HG03460 (cell line): ENCODE results near the gene USP17L13.
"Not testable (repeated sequence)": the region's sequence is repeated elsewhere in the genome, so short reads cannot be mapped to it uniquely, and the experiment has no call there.

ENCODE experiments used
- ATAC-seq: cut with Tn5 transposase; IDR thresholded peaks from one replicate; pipeline ENCODE4 v1.9.1; 2021; ENCODE audit not compliant: unreplicated experiment

Gene USP17L13, protein sequence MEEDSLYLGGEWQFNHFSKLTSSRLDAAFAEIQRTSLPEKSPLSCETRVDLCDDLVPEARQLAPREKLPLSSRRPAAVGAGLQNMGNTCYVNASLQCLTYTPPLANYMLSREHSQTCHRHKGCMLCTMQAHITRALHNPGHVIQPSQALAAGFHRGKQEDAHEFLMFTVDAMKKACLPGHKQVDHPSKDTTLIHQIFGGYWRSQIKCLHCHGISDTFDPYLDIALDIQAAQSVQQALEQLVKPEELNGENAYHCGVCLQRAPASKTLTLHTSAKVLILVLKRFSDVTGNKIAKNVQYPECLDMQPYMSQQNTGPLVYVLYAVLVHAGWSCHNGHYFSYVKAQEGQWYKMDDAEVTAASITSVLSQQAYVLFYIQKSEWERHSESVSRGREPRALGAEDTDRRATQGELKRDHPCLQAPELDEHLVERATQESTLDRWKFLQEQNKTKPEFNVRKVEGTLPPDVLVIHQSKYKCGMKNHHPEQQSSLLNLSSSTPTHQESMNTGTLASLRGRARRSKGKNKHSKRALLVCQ

DNA sequence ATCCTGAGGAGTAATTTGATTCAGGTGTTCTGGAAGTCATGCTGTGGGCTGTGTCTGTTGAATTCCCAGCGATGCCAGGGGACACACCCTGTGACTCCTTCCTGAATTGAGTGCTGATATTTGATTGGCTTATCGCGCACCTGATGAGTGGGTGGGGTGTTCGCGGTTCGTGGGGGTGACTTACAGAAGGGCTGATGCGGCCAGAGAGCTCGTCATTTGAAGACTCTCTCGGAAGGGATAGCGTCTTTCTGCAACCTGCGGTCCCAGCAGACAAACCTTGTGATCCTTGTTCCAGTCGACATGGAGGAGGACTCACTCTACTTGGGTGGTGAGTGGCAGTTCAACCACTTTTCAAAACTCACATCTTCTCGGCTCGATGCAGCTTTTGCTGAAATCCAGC is at the start of gene USP17L13:
Gene USP17L13, plus strand, starts transcription at position 301 of the 400 bp plus-strand sequence. Its CDS starts 0 bp downstream, at position 301.
- not testable (repeated sequence) for ATAC-seq

DNA sequence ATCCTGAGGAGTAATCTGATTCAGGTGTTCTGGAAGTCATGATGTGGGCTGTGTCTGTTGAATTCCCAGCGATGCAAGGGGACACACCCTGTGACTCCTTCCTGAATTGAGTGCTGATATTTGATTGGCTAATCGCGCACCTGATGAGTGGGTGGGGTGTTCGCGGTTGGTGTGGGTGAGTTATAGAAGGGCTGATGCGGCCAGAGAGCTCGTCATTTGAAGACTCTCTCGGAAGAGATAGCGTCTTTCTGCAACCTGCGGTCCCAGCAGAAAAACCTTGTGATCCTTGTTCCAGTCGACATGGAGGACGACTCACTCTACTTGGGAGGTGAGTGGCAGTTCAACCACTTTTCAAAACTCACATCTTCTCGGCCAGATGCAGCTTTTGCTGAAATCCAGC is 14.3 kb upstream of the USP17L13 start, which contains the start of gene USP17L10:
Gene USP17L10, plus strand, starts transcription at position 301 of the 400 bp plus-strand sequence. Its CDS starts 0 bp downstream, at position 301.
- ATAC-seq, result not testable (repeated sequence)

DNA sequence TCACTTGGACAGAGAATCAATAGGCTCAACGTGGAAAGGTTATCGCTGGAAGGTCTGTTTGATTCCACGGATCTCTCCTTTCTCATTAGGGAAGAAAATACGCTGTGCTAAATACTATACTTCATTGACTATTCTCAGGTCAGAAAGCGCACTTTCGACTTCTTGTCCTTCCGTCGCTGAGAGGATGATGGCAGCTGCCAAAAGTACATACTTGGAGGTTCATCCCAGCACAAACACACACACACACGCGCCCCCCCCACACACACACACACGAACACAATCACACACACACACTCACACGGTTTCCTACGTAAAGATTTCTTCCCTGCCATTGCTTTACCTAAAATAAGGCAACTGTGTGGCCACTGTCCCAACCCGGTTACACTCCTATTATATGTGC is 10.0 kb upstream of the USP17L13 start:
- ATAC-seq, result not testable (repeated sequence)

DNA sequence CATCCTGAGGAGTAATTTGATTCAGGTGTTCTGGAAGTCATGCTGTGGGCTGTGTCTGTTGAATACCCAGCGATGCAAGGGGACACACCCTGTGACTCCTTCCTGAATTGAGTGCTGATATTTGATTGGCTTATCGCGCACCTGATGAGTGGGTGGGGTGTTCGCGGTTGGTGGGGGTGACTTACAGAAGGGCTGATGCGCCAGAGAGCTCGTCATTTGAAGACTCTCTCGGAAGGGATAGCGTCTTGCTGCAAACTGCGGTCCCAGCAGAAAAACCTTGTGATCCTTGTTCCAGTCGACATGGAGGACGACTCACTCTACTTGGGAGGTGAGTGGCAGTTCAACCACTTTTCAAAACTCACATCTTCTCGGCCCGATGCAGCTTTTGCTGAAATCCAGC is 9.6 kb upstream of the USP17L13 start, which contains the start of gene USP17L11:
Gene USP17L11, plus strand, starts transcription at position 301 of the 400 bp plus-strand sequence. Its CDS starts 0 bp downstream, at position 301.
- not testable (repeated sequence) for ATAC-seq

DNA sequence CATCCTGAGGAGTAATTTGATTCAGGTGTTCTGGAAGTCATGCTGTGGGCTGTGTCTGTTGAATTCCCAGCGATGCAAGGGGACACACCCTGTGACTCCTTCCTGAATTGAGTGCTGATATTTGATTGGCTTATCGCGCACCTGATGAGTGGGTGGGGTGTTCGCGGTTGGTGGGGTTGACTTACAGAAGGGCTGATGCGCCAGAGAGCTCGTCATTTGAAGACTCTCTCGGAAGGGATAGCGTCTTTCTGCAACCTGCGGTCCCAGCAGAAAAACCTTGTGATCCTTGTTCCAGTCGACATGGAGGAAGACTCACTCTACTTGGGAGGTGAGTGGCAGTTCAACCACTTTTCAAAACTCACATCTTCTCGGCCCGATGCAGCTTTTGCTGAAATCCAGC is 4.8 kb upstream of the USP17L13 start, which contains the start of gene USP17L12:
Gene USP17L12, plus strand, starts transcription at position 301 of the 400 bp plus-strand sequence. Its CDS starts 0 bp downstream, at position 301.
- not testable (repeated sequence) for ATAC-seq

DNA sequence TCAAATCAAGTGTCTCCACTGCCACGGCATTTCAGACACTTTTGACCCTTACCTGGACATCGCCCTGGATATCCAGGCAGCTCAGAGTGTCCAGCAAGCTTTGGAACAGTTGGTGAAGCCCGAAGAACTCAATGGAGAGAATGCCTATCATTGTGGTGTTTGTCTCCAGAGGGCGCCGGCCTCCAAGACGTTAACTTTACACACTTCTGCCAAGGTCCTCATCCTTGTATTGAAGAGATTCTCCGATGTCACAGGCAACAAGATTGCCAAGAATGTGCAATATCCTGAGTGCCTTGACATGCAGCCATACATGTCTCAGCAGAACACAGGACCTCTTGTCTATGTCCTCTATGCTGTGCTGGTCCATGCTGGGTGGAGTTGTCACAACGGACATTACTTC is 5.6 kb downstream of the USP17L13 start:
- not testable (repeated sequence) for ATAC-seq

DNA sequence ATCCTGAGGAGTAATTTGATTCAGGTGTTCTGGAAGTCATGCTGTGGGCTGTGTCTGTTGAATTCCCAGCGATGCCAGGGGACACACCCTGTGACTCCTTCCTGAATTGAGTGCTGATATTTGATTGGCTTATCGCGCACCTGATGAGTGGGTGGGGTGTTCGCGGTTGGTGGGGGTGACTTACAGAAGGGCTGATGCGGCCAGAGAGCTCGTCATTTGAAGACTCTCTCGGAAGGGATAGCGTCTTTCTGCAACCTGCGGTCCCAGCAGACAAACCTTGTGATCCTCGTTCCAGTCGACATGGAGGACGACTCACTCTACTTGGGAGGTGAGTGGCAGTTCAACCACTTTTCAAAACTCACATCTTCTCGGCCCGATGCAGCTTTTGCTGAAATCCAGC is 9.4 kb downstream of the USP17L13 start, which contains the start of gene USP17L15:
Gene USP17L15, plus strand, starts transcription at position 301 of the 400 bp plus-strand sequence. Its CDS starts 0 bp downstream, at position 301.
- not testable (repeated sequence) for ATAC-seq

DNA sequence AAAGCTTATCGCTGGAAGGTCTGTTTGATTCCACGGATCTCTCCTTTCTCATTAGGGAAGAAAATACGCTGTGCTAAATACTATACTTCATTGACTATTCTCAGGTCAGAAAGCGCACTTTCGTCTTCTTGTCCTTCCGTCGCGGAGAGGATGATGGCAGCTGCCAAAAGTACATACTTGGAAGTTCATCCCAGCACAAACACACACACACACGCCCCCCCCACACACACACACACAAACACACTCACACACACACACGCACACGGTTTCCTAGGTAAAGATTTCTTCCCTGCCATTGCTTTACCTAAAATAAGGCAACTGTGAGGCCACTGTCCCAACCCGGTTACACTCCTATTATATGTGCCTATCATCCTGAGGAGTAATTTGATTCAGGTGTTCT is 13.8 kb downstream of the USP17L13 start:
- ATAC-seq, result not testable (repeated sequence)

DNA sequence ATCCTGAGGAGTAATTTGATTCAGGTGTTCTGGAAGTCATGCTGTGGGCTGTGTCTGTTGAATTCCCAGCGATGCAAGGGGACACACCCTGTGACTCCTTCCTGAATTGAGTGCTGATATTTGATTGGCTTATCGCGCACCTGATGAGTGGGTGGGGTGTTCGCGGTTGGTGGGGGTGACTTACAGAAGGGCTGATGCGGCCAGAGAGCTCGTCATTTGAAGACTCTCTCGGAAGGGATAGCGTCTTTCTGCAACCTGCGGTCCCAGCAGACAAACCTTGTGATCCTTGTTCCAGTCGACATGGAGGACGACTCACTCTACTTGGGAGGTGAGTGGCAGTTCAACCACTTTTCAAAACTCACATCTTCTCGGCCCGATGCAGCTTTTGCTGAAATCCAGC is 18.9 kb downstream of the USP17L13 start, which contains the start of gene USP17L17:
Gene USP17L17, plus strand, starts transcription at position 301 of the 400 bp plus-strand sequence. Its CDS starts 0 bp downstream, at position 301.
- not testable (repeated sequence) for ATAC-seq

DNA sequence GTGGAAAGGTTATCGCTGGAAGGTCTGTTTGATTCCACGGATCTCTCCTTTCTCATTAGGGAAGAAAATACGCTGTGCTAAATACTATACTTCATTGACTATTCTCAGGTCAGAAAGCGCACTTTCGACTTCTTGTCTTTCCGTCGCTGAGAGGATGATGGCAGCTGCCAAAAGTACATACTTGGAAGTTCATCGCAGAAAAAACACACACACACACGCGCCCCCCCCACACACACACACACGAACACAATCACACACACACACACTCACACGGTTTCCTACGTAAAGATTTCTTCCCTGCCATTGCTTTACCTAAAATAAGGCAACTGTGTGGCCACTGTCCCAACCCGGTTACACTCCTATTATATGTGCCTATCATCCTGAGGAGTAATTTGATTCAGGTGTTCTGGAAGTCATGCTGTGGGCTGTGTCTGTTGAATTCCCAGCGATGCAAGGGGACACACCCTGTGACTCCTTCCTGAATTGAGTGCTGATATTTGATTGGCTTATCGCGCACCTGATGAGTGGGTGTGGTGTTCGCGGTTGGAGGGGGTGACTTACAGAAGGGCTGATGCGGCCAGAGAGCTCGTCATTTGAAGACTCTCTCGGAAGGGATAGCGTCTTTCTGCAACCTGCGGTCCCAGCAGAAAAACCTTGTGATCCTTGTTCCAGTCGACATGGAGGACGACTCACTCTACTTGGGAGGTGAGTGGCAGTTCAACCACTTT is 23.4 kb downstream of the USP17L13 start, which contains the start of gene USP17L18:
Gene USP17L18, plus strand, starts transcription at position 678 of the 728 bp plus-strand sequence. Its CDS starts 0 bp downstream, at position 678.
- not testable (repeated sequence) for ATAC-seq

DNA sequence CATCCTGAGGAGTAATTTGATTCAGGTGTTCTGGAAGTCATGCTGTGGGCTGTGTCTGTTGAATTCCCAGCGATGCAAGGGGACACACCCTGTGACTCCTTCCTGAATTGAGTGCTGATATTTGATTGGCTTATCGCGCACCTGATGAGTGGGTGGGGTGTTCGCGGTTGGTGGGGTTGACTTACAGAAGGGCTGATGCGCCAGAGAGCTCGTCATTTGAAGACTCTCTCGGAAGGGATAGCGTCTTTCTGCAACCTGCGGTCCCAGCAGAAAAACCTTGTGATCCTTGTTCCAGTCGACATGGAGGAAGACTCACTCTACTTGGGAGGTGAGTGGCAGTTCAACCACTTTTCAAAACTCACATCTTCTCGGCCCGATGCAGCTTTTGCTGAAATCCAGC is 28.4 kb downstream of the USP17L13 start, which contains the start of gene USP17L19:
Gene USP17L19, plus strand, starts transcription at position 301 of the 400 bp plus-strand sequence. Its CDS starts 0 bp downstream, at position 301.
- ATAC-seq, result not testable (repeated sequence)

DNA sequence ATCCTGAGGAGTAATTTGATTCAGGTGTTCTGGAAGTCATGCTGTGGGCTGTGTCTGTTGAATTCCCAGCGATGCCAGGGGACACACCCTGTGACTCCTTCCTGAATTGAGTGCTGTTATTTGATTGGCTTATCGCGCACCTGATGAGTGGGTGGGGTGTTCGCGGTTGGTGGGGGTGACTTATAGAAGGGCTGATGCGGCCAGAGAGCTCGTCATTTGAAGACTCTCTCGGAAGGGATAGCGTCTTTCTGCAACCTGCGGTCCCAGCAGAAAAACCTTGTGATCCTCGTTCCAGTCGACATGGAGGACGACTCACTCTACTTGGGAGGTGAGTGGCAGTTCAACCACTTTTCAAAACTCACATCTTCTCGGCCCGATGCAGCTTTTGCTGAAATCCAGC is 33.1 kb downstream of the USP17L13 start, which contains the start of gene USP17L20:
Gene USP17L20, plus strand, starts transcription at position 301 of the 400 bp plus-strand sequence. Its CDS starts 0 bp downstream, at position 301.
- not testable (repeated sequence) for ATAC-seq

DNA sequence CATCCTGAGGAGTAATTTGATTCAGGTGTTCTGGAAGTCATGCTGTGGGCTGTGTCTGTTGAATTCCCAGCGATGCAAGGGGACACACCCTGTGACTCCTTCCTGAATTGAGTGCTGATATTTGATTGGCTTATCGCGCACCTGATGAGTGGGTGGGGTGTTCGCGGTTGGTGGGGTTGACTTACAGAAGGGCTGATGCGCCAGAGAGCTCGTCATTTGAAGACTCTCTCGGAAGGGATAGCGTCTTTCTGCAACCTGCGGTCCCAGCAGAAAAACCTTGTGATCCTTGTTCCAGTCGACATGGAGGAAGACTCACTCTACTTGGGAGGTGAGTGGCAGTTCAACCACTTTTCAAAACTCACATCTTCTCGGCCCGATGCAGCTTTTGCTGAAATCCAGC is 37.9 kb downstream of the USP17L13 start, which contains the start of gene USP17L21:
Gene USP17L21, plus strand, starts transcription at position 301 of the 400 bp plus-strand sequence. Its CDS starts 0 bp downstream, at position 301.
- not testable (repeated sequence) for ATAC-seq

DNA sequence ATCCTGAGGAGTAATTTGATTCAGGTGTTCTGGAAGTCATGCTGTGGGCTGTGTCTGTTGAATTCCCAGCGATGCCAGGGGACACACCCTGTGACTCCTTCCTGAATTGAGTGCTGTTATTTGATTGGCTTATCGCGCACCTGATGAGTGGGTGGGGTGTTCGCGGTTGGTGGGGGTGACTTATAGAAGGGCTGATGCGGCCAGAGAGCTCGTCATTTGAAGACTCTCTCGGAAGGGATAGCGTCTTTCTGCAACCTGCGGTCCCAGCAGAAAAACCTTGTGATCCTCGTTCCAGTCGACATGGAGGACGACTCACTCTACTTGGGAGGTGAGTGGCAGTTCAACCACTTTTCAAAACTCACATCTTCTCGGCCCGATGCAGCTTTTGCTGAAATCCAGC is 42.6 kb downstream of the USP17L13 start, which contains the start of gene USP17L22:
Gene USP17L22, plus strand, starts transcription at position 301 of the 400 bp plus-strand sequence. Its CDS starts 0 bp downstream, at position 301.
- ATAC-seq, result not testable (repeated sequence)

DNA sequence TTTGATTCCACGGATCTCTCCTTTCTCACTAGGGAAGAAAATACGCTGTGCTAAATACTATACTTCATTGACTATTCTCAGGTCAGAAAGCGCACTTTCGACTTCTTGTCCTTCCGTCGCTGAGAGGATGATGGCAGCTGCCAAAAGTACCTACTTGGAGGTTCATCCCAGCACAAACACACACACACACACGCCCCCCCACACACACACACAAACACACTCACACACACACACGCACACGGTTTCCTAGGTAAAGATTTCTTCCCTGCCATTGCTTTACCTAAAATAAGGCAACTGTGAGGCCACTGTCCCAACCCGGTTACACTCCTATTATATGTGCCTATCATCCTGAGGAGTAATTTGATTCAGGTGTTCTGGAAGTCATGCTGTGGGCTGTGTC is 47.0 kb downstream of the USP17L13 start:
- ATAC-seq, result not testable (repeated sequence)
